ENCODE measurements around the gene RNF220. TPM values are rescaled to one million over a fixed set of nuclear protein-coding genes. Genes with fewer than 3 reads are reported as not detected.

Gene RNF220
- total RNA-seq, 4 donors from 2014 or later, result 22.0 to 94.3 (median 49.4) TPM

- TF ChIP-seq CTCF (IDR thresholded peaks at IDR 0.05), result no peak
- TF ChIP-seq POLR2A (IDR thresholded peaks at IDR 0.05), result no peak
- intact Hi-C loops (cut with DNase I; ENCODE audit: low total_unique reads), result no loop called here
- Histone ChIP-seq H3K4me3 (no peak overlapping the region), H3K27ac (no peak overlapping the region), H3K36me3 (no peaks in the 10 kb centered on the region), H3K27me3 (no peaks in the 10 kb centered on the region), H3K9me3 (no peaks in the 10 kb centered on the region), H3K4me1 (peaks cover 0 to 7% of the 10 kb centered on the region in 2 donors)
- DNase-seq, result no peak
These were observed 183.6 kb downstream of the RNF220 start for GRCh38 chr1:44588551-44589210.

- H3K36me3 ChIP-seq, result no peaks in the 10 kb centered on the region
- H3K4me3 ChIP-seq, result no peak overlapping the region
- no peak overlapping the region for H3K27ac ChIP-seq
- no peak for TF ChIP-seq POLR2A (IDR thresholded peaks at IDR 0.05)
- TF ChIP-seq CTCF (IDR thresholded peaks at IDR 0.05), result no peak
- H3K27me3 ChIP-seq, result no peaks in the 10 kb centered on the region
- no peaks in the 10 kb centered on the region for H3K4me1 ChIP-seq
- intact Hi-C loops (cut with DNase I; ENCODE audit: low total_unique reads), result no loop called here
- H3K9me3 ChIP-seq, result no peaks in the 10 kb centered on the region
- DNase-seq, result no peak
These were observed 185.4 kb downstream of the RNF220 start for GRCh38 chr1:44590475-44590874.

- H3K4me1 ChIP-seq, result no peaks in the 10 kb centered on the region
- no peak overlapping the region for H3K4me3 ChIP-seq
- H3K36me3 ChIP-seq, result no peaks in the 10 kb centered on the region
- H3K27ac ChIP-seq, result no peak overlapping the region
- no peaks in the 10 kb centered on the region for H3K9me3 ChIP-seq
- no peak for TF ChIP-seq POLR2A (IDR thresholded peaks at IDR 0.05)
- TF ChIP-seq CTCF (IDR thresholded peaks at IDR 0.05), result no peak
- intact Hi-C loops (cut with DNase I; ENCODE audit: low total_unique reads), result no loop called here
- DNase-seq, result no peak
- H3K27me3 ChIP-seq, result no peaks in the 10 kb centered on the region
These were observed 186.3 kb downstream of the RNF220 start for GRCh38 chr1:44591381-44591780.

GRCh38 chr1:44592208-44593145 lies 187.4 kb downstream of the RNF220 start:
- no peaks in the 10 kb centered on the region for H3K4me1 ChIP-seq
- DNase-seq, result no peak
- no peak overlapping the region for H3K4me3 ChIP-seq
- H3K27ac ChIP-seq, result no peak overlapping the region
- no peak for TF ChIP-seq POLR2A (IDR thresholded peaks at IDR 0.05)
- no peak for TF ChIP-seq CTCF (IDR thresholded peaks at IDR 0.05)
- no peaks in the 10 kb centered on the region for H3K36me3 ChIP-seq
- intact Hi-C loops (cut with DNase I; ENCODE audit: low total_unique reads), result no loop called here
- H3K27me3 ChIP-seq, result no peaks in the 10 kb centered on the region
- H3K9me3 ChIP-seq, result no peaks in the 10 kb centered on the region

- DNase-seq, result no peak
- H3K27ac ChIP-seq, result no peak overlapping the region
These were observed 189.3 kb downstream of the RNF220 start for GRCh38 chr1:44594353-44594752.

More at GRCh38 chr1:44594353-44594752, 189.3 kb downstream of the RNF220 start:
- no peak overlapping the region for H3K4me3 ChIP-seq
- TF ChIP-seq POLR2A (IDR thresholded peaks at IDR 0.05), result no peak
- TF ChIP-seq CTCF (IDR thresholded peaks at IDR 0.05), result no peak
- no peaks in the 10 kb centered on the region for H3K9me3 ChIP-seq
- H3K27me3 ChIP-seq, result no peaks in the 10 kb centered on the region
- intact Hi-C loops (cut with DNase I; ENCODE audit: low total_unique reads), result no loop called here
- no peaks in the 10 kb centered on the region for H3K4me1 ChIP-seq
- H3K36me3 ChIP-seq, result no peaks in the 10 kb centered on the region

Measured in uterus (tissue), 4 donors.